Neuron (in vitro differentiated cells): ENCODE data around the gene EPYC.

Experiments used
- H2AFZ ChIP-seq: one replicate; pipeline ENCODE4 v1.6.1; 2013; ENCODE audit warnings: low read depth, mild to moderate bottlenecking, inconsistent platforms, low read length, moderate library complexity
- H3K27me3 ChIP-seq: one replicate; pipeline ENCODE4 v1.6.1; 2013; ENCODE audit warnings: low read length; ENCODE audit not compliant: insufficient read depth
- H3K36me3 ChIP-seq: one replicate; pipeline ENCODE4 v1.6.1; 2013; ENCODE audit warnings: low read length; ENCODE audit not compliant: insufficient read depth
- H3K4me1 ChIP-seq: one replicate; pipeline ENCODE4 v1.6.1; 2013; ENCODE audit warnings: low read length; ENCODE audit not compliant: insufficient read depth
- H3K4me3 ChIP-seq: 2 replicates; pipeline ENCODE4 v1.5.1; 2013; ENCODE audit warnings: mild to moderate bottlenecking, low read length, moderate library complexity
- H3K9me3 ChIP-seq: one replicate; pipeline ENCODE4 v1.6.1; 2013; ENCODE audit warnings: low read length

The EPYC gene

DNA sequence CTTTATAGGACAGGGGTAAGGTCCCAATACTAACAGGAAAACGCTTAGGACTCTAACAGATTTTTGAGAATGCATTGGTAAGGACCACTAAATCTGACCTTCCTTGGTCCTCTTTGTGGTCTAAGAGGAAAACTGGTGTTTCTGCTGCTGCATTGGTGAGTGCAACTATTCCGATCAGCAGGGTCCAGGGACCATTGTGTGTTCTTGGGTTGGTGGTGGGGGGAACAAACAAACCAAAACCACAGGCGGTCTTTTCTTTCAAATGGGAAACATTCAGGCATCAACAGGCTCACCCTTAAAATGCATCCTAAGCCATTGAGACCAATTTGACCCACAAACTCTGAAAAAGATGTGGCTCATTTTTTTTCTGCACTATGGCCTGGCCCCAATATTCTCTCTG is 20.7 kb downstream of the EPYC start:
- Histone ChIP-seq H3K4me3 (no peak overlapping the region), H3K4me1 (no peaks in the 10 kb centered on the region), H2AFZ (no peak overlapping the region), H3K27me3 (no peaks in the 10 kb centered on the region), H3K36me3 (no peaks in the 10 kb centered on the region), H3K9me3 (no peaks in the 10 kb centered on the region)

DNA sequence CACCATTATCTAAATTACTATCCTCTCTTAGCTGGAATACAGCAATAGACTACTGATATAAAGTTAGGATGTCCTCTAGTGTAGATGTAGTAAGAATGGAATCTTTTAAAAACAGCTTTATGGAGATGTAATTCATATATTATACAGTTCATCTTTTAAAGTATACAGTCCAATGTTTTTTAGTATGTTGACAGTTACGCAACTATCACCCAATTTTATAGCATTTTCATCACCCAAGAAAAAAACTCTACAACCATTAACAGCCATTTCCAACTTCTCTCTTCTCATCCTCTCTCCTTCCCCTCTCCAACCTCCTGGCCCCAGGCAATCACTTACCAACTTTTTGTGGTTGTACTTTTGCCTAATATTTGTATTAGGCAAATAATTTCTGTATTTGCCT is 22.6 kb downstream of the EPYC start:
- Histone ChIP-seq H2AFZ (no peak overlapping the region), H3K9me3 (no peaks in the 10 kb centered on the region), H3K36me3 (no peaks in the 10 kb centered on the region), H3K4me1 (no peaks in the 10 kb centered on the region), H3K27me3 (no peaks in the 10 kb centered on the region), H3K4me3 (no peak overlapping the region)

DNA sequence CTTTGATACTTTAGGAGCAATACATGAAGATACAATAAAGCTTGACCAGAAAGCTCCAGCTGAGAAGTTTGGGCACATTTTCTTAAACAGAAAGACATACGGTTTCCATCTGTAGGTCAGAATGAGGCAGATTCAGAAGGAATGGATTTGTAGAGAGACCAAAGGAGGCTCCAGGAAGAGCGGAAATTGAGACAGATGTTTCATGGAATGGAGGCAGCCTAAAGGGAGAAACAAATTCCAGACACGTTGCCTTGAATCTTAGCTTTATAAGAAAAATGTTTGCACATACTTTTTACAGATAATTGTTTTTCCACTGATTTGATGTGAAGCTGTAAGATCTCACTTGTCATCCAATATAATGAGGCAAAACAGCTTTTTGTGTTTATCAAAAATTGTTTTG is 24.8 kb downstream of the EPYC start:
- H3K36me3 ChIP-seq = no peaks in the 10 kb centered on the region
- no peaks in the 10 kb centered on the region for H3K4me1 ChIP-seq
- H2AFZ ChIP-seq = no peak overlapping the region
- no peaks in the 10 kb centered on the region for H3K9me3 ChIP-seq
- H3K27me3 ChIP-seq = no peaks in the 10 kb centered on the region
- H3K4me3 ChIP-seq = no peak overlapping the region

DNA sequence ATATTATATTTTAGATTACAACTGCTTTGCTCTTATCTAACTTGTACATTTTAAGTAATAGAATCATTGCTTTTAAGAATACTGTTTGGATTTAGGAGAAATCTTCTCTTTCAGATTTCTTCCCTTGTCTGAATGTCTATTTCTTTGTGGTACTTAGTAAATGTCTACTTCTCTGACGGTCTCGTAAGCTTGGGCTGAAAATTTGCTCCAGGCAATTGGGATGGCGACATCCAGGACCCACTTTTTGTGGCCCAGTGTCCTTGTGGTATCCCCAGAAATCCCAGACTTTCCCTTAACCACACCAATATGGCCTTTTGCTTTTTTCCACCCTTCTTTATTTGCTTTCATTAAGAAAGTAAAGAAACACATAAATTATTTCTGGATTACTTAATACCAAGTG is 25.8 kb downstream of the EPYC start:
- Histone ChIP-seq H3K9me3 (no peaks in the 10 kb centered on the region), H3K36me3 (no peaks in the 10 kb centered on the region), H2AFZ (no peak overlapping the region), H3K4me3 (no peak overlapping the region), H3K4me1 (no peaks in the 10 kb centered on the region), H3K27me3 (no peaks in the 10 kb centered on the region)

DNA sequence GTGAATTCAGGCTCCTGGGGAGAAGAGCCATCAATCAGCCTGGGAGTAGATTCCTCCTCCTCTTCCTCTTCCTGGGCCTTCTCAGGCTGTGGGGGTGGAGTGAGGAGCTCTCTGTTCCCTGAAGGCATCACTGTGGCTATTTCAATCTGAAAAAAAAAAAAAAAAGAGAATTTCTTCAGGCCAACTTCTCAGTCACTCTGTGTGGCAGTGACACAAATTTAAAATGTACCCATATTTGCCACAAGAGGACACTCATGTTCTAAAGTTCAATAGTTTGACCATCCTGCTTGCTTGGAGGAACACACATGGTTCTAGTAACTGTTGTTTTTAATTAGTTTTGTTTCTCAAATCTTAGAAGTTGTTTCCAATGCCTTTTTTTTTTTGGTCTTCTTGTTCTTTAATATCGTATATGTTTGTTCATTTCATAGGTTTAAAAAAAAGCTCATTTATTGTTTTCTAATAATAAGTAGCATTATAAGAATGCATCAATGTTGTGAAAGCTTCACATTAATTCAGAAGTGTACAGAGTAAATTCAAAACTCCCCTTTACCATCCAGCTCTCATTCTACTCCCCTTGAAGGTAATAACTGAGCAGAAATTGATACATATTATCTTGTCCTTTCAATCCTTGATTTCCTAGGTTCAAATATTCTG is 26.5 kb downstream of the EPYC start:
- H3K4me1 ChIP-seq = no peaks in the 10 kb centered on the region

DNA sequence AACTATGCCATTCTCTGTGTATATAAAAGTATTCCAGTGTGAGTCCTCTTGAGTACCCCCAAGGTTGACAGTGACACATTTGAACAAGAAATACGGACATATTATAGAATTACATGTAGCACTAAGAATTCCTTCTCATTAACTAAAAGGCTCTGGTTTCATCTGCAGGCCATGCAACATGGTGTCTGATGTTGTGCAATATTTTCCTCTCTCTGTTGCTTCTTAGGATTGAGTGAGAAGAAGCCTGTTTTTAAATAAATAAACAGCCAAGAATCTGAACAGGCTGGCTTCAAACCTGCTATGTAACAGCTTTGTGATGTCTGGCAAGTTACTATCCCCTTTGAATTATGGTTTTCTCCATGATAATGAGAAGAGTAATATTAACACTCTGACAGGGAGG is 27.5 kb downstream of the EPYC start:
- Histone ChIP-seq H3K9me3 (no peaks in the 10 kb centered on the region), H2AFZ (no peak overlapping the region), H3K36me3 (no peaks in the 10 kb centered on the region), H3K4me3 (no peak overlapping the region), H3K4me1 (no peaks in the 10 kb centered on the region), H3K27me3 (no peaks in the 10 kb centered on the region)

More for the DNA sequence above, 26.5 kb downstream of the EPYC start:
- no peaks in the 10 kb centered on the region for H3K36me3 ChIP-seq
- no peaks in the 10 kb centered on the region for H3K9me3 ChIP-seq
- no peak overlapping the region for H3K4me3 ChIP-seq
- H3K27me3 ChIP-seq = no peaks in the 10 kb centered on the region
- no peak overlapping the region for H2AFZ ChIP-seq

DNA sequence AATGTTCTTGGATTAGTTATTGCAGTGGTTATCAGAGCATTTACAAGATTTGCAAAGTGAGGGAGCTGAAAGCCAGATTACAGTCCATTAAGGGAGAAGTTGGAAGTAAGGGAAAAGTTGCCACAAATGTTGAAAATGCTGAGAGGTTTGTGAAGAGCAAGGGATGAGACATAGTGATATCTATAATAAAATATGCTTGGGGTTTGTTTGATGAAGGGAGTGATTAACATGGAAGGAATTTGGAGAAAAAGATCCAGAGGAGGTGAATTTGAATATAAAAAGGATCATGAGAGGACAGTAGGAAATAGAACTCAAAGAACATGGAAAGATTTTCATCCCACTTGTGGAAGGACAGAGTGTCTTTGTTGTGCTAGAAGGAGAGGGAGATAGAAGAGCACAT is 30.5 kb downstream of the EPYC start:
- Histone ChIP-seq H3K4me1 (no peaks in the 10 kb centered on the region), H3K36me3 (no peaks in the 10 kb centered on the region), H3K27me3 (no peaks in the 10 kb centered on the region), H3K4me3 (no peak overlapping the region), H3K9me3 (no peaks in the 10 kb centered on the region), H2AFZ (no peak overlapping the region)

DNA sequence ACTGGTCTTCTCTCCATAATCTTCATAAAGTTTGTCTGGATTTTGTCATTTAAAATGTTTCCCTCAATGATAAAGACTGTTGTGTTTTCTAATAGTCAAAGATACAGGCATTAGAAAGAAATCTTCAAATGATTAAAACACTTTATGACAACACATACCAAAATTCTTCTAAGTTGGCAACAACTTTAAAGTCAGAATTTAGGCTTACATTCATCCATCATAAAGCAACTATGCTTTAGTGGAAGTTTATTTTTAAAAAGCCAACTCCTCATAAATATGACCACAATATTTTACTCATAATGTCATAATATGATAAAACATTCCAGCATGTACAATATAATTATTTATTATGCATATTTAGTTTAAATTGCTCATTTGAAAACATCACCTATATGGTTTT is 32.5 kb downstream of the EPYC start:
- Histone ChIP-seq H3K27me3 (no peaks in the 10 kb centered on the region), H3K9me3 (no peaks in the 10 kb centered on the region), H2AFZ (no peak overlapping the region), H3K4me1 (no peaks in the 10 kb centered on the region), H3K36me3 (no peaks in the 10 kb centered on the region), H3K4me3 (no peak overlapping the region)

DNA sequence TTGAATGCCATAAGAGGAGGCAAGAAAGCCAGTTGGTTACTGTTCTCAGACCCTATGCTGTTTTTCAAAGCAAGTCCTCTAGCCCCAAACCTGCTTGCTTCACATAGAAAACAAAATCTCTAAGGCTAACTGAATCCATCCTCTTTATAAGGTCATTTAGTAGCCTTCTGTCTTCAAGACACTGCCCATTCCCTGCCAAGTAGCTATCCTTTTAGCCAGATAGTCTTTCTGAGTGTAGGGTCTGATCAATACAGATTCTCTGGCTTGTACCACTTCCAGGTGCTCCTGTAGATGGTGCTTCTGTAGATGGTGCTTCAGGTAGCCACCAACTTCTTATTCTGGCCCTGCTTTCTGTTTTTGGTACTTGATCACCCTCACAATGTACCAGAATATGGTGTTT is 33.9 kb downstream of the EPYC start:
- no peak overlapping the region for H2AFZ ChIP-seq
- H3K4me1 ChIP-seq = no peaks in the 10 kb centered on the region
- H3K9me3 ChIP-seq = no peaks in the 10 kb centered on the region
- no peaks in the 10 kb centered on the region for H3K36me3 ChIP-seq
- no peaks in the 10 kb centered on the region for H3K27me3 ChIP-seq
- H3K4me3 ChIP-seq = no peak overlapping the region

DNA sequence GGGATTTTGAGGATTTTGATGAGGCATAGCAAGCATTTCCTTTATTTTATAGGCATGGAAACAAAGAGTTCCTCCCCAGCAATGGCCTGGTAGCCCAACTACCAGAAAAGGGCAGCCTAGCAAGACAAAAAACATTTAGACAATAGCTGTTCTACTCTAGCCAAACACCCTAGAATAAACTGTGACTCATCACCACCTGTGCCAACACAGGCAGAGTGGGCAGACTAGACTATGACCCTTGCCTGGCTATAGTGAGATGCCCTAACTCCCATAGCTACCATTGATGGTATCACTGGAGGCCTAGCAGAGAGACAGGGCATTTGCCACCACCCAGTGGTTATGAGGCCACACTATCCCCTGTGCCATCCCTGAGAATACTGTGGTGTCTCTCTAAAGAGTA is 34.3 kb downstream of the EPYC start:
- Histone ChIP-seq H3K4me1 (no peaks in the 10 kb centered on the region), H2AFZ (no peak overlapping the region), H3K4me3 (no peak overlapping the region), H3K9me3 (no peaks in the 10 kb centered on the region), H3K36me3 (no peaks in the 10 kb centered on the region), H3K27me3 (no peaks in the 10 kb centered on the region)

DNA sequence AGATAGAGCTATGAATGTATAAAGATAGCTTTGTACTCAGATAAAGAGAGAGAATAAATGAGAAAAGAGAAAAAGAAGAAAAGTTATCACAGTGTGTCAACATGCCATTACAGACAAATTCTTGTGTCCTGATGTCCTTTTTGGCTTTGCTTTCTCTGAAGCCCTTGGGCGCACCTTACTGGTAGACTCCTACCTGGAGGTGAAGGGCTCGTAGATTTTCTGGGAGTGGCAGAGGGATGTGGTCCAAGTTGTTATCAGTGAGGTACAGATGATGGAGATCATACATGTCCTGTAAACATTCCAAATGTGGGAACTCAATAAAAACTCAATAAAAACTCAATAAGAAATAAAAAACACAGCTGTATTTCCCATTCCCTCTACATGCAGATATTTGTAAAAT is 34.9 kb downstream of the EPYC start:
- H3K4me3 ChIP-seq = no peak overlapping the region
- no peaks in the 10 kb centered on the region for H3K4me1 ChIP-seq
- H3K9me3 ChIP-seq = no peaks in the 10 kb centered on the region
- no peak overlapping the region for H2AFZ ChIP-seq
- H3K36me3 ChIP-seq = no peaks in the 10 kb centered on the region
- no peaks in the 10 kb centered on the region for H3K27me3 ChIP-seq

DNA sequence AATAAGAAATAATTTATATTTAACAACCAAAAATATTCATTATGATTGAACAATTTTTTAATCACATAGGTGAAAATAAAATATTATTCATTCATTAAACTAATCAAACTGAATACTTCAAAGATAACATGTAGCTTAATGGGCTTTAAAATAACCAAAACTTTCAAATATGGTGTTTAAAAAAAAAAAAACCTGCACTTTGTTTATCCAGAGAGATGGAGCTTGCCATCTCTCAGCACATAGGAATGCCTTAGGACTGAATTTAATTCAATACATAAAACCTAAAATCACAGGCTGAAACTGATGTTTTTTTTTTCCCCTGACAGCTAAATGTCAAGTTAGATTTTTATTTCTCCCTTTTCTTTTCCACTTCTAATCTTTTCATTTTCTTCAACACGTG is 35.4 kb downstream of the EPYC start:
- Histone ChIP-seq H3K27me3 (no peaks in the 10 kb centered on the region), H3K36me3 (no peaks in the 10 kb centered on the region), H3K4me3 (no peak overlapping the region), H3K9me3 (no peaks in the 10 kb centered on the region), H3K4me1 (no peaks in the 10 kb centered on the region), H2AFZ (no peak overlapping the region)

DNA sequence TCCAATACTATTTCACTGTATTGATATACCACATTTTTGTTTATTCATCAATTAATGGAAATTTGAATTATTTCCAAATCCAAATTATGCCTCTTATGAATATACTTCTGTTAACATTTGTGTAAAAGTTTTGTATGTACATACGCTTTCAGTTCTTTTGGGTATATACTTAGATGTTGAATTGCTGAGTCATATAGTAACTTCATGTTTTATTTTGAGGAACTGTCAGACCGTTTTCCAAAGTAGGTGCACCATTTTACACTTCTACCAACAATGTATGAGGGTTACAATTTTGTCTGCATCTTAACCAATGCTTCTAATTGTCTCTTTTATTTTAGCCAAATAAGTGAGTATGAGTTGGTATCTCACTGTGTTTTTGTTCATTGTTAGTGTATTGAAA is 39.6 kb downstream of the EPYC start:
- no peaks in the 10 kb centered on the region for H3K36me3 ChIP-seq
- H3K4me3 ChIP-seq = no peak overlapping the region
- no peaks in the 10 kb centered on the region for H3K9me3 ChIP-seq
- no peaks in the 10 kb centered on the region for H3K27me3 ChIP-seq
- H2AFZ ChIP-seq = no peak overlapping the region
- H3K4me1 ChIP-seq = no peaks in the 10 kb centered on the region

DNA sequence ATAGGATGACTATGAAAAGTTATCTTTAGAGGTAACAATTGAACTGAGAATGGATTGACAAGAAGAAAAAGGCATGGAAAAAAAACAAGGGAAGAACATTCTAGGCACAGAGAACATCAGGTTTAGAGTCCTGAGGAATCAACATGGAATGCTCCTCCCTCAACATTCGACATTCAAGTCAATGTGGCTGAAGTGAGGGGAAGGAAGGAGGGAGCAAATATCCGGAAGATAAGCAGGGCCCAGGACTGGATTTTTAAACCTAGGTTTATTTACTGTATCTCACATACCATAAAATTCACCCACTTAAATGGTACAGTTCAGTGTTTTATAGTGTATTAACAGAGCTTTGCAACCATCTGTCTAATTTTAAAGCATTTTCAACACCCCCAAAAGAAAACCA is 40.2 kb downstream of the EPYC start:
- no peak overlapping the region for H2AFZ ChIP-seq
- H3K9me3 ChIP-seq = no peaks in the 10 kb centered on the region
- no peak overlapping the region for H3K4me3 ChIP-seq
- no peaks in the 10 kb centered on the region for H3K36me3 ChIP-seq
- no peaks in the 10 kb centered on the region for H3K4me1 ChIP-seq
- H3K27me3 ChIP-seq = no peaks in the 10 kb centered on the region
